GM21390 (cell line): Measurements from ENCODE around the gene MAPT.
"Not testable (repeated sequence)": the region's sequence is repeated elsewhere in the genome, so short reads cannot be mapped to it uniquely, and the experiment has no call there.

Source experiments
- ATAC-seq: cut with Tn5 transposase; IDR thresholded peaks from one replicate; pipeline ENCODE4 v1.9.1; 2021; ENCODE audit not compliant: unreplicated experiment

The MAPT gene

DNA sequence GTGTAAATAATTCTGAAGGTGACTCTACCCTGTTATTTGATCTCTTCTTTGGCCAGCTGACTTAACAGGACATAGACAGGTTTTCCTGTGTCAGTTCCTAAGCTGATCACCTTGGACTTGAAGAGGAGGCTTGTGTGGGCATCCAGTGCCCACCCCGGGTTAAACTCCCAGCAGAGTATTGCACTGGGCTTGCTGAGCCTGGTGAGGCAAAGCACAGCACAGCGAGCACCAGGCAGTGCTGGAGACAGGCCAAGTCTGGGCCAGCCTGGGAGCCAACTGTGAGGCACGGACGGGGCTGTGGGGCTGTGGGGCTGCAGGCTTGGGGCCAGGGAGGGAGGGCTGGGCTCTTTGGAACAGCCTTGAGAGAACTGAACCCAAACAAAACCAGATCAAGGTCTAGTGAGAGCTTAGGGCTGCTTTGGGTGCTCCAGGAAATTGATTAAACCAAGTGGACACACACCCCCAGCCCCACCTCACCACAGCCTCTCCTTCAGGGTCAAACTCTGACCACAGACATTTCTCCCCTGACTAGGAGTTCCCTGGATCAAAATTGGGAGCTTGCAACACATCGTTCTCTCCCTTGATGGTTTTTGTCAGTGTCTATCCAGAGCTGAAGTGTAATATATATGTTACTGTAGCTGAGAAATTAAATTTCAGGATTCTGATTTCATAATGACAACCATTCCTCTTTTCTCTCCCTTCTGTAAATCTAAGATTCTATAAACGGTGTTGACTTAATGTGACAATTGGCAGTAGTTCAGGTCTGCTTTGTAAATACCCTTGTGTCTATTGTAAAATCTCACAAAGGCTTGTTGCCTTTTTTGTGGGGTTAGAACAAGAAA, 109.8 kb downstream of the MAPT start:
- ATAC-seq = no peak

DNA sequence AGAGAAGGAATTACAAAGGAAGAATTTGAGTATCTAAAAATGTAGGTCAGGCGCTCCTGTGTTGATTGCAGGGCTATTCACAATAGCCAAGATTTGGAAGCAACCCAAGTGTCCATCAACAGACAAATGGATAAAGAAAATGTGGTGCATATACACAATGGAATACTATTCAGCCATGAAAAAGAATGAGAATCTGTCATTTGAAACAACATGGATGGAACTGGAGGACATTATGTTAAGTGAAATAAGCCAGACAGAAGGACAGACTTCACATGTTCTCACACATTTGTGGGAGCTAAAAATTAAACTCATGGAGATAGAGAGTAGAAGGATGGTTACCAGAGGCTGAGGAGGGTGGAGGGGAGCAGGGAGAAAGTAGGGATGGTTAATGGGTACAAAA, 111.7 kb downstream of the MAPT start:
- ATAC-seq = not testable (repeated sequence)

DNA sequence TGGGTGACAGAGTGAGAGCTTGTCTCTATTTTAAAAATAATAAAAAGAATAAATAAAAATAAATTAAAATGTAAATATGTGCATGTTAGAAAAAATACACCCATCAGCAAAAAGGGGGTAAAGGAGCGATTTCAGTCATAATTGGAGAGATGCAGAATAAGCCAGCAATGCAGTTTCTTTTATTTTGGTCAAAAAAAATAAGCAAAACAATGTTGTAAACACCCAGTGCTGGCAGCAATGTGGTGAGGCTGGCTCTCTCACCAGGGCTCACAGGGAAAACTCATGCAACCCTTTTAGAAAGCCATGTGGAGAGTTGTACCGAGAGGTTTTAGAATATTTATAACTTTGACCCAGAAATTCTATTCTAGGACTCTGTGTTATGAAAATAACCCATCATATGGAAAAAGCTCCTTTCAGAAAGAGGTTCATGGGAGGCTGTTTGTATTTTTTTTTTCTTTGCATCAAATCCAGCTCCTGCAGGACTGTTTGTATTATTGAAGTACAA, 113.2 kb downstream of the MAPT start:
- ATAC-seq = no peak

GRCh38 chr17:46008591-46008990, 114.2 kb downstream of the MAPT start:
- no peak for ATAC-seq

DNA sequence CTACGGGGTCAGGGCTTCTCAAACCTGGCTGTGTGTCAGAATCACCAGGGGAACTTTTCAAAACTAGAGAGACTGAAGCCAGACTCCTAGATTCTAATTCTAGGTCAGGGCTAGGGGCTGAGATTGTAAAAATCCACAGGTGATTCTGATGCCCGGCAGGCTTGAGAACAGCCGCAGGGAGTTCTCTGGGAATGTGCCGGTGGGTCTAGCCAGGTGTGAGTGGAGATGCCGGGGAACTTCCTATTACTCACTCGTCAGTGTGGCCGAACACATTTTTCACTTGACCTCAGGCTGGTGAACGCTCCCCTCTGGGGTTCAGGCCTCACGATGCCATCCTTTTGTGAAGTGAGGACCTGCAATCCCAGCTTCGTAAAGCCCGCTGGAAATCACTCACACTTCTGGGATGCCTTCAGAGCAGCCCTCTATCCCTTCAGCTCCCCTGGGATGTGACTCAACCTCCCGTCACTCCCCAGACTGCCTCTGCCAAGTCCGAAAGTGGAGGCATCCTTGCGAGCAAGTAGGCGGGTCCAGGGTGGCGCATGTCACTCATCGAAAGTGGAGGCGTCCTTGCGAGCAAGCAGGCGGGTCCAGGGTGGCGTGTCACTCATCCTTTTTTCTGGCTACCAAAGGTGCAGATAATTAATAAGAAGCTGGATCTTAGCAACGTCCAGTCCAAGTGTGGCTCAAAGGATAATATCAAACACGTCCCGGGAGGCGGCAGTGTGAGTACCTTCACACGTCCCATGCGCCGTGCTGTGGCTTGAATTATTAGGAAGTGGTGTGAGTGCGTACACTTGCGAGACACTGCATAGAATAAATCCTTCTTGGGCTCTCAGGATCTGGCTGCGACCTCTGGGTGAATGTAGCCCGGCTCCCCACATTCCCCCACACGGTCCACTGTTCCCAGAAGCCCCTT, 115.6 kb downstream of the MAPT start:
- ATAC-seq = no peak

DNA sequence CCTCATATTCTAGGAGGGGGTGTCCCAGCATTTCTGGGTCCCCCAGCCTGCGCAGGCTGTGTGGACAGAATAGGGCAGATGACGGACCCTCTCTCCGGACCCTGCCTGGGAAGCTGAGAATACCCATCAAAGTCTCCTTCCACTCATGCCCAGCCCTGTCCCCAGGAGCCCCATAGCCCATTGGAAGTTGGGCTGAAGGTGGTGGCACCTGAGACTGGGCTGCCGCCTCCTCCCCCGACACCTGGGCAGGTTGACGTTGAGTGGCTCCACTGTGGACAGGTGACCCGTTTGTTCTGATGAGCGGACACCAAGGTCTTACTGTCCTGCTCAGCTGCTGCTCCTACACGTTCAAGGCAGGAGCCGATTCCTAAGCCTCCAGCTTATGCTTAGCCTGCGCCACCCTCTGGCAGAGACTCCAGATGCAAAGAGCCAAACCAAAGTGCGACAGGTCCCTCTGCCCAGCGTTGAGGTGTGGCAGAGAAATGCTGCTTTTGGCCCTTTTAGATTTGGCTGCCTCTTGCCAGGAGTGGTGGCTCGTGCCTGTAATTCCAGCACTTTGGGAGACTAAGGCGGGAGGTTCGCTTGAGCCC, 116.3 kb downstream of the MAPT start:
- ATAC-seq = no peak

DNA sequence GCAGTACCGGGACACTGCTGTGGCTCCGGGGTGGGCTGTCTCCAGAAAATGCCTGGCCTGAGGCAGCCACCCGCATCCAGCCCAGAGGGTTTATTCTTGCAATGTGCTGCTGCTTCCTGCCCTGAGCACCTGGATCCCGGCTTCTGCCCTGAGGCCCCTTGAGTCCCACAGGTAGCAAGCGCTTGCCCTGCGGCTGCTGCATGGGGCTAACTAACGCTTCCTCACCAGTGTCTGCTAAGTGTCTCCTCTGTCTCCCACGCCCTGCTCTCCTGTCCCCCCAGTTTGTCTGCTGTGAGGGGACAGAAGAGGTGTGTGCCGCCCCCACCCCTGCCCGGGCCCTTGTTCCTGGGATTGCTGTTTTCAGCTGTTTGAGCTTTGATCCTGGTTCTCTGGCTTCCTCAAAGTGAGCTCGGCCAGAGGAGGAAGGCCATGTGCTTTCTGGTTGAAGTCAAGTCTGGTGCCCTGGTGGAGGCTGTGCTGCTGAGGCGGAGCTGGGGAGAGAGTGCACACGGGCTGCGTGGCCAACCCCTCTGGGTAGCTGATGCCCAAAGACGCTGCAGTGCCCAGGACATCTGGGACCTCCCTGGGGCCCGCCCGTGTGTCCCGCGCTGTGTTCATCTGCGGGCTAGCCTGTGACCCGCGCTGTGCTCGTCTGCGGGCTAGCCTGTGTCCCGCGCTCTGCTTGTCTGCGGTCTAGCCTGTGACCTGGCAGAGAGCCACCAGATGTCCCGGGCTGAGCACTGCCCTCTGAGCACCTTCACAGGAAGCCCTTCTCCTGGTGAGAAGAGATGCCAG, 117.6 kb downstream of the MAPT start:
- ATAC-seq = no peak

GRCh38 chr17:46012506-46013079, 118.2 kb downstream of the MAPT start:
- no peak for ATAC-seq

DNA sequence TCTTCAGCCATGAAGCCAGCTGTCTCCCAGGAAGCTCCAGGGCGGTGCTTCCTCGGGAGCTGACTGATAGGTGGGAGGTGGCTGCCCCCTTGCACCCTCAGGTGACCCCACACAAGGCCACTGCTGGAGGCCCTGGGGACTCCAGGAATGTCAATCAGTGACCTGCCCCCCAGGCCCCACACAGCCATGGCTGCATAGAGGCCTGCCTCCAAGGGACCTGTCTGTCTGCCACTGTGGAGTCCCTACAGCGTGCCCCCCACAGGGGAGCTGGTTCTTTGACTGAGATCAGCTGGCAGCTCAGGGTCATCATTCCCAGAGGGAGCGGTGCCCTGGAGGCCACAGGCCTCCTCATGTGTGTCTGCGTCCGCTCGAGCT, 118.8 kb downstream of the MAPT start:
- ATAC-seq = no peak

DNA sequence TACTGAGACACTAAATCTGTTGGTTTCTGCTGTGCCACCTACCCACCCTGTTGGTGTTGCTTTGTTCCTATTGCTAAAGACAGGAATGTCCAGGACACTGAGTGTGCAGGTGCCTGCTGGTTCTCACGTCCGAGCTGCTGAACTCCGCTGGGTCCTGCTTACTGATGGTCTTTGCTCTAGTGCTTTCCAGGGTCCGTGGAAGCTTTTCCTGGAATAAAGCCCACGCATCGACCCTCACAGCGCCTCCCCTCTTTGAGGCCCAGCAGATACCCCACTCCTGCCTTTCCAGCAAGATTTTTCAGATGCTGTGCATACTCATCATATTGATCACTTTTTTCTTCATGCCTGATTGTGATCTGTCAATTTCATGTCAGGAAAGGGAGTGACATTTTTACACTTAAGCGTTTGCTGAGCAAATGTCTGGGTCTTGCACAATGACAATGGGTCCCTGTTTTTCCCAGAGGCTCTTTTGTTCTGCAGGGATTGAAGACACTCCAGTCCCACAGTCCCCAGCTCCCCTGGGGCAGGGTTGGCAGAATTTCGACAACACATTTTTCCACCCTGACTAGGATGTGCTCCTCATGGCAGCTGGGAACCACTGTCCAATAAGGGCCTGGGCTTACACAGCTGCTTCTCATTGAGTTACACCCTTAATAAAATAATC, 119.3 kb downstream of the MAPT start:
- no peak for ATAC-seq

DNA sequence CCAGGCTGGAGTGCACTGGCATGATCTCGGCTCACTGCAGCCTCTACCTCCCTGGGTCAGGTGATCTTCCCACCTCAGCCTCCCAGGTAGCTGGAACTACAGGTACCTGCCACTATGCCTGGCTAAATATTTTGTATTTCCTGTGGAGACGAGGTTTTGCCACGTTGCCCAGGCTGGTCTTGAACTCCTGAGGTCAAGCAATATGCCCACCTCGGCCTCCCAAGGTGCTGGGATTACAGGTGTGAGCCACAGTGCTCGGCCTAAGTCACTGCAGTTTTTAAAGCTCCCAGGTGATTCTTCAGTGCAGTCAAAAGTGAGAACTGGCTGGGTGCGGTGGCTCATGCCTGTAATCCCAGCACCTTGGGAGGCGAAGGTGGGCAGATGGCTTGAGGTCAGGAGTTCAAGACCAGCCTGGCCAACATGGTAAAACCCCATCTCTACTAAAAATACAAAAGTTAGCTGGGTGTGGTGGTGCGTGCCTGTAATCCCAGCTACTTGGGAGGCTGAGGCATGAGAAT, 125.1 kb downstream of the MAPT start:
- ATAC-seq = not testable (repeated sequence)

- ATAC-seq = no peak
Observed at GRCh38 chr17:46020023-46020761, 125.8 kb downstream of the MAPT start.

DNA sequence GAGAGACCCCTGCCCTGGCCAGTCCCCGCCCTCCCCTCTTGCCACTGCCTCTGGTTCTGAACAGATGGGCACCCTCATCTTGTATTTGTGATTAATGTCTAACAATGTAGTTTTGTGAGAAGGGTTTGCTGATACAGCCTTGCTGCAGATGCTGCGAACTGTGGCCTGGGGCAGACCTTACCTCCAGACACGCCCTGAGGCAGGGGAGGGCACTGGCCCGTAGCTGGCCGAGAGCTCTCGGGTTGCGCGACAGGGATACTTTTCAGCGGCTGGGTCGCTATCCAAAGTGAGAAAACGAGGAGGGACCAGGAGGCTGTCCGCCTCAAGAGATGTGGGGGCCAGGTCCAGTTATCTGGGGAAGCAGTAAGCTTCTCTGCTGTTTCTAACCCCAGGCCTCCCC, 126.6 kb downstream of the MAPT start:
- ATAC-seq = no peak

- not testable (repeated sequence) for ATAC-seq
Observed at GRCh38 chr17:46023366-46023765, 129.0 kb downstream of the MAPT start.

DNA sequence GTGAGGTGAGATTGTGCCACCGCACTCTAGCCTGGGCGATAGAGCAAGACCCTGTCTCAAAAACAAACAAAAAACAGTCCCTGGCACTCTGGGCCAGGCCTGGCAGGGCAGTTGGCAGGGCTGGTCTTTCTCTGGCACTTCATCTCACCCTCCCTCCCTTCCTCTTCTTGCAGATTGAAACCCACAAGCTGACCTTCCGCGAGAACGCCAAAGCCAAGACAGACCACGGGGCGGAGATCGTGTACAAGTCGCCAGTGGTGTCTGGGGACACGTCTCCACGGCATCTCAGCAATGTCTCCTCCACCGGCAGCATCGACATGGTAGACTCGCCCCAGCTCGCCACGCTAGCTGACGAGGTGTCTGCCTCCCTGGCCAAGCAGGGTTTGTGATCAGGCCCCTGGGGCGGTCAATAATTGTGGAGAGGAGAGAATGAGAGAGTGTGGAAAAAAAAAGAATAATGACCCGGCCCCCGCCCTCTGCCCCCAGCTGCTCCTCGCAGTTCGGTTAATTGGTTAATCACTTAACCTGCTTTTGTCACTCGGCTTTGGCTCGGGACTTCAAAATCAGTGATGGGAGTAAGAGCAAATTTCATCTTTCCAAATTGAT, 129.5 kb downstream of the MAPT start:
- no peak for ATAC-seq

- ATAC-seq = no peak
Observed at GRCh38 chr17:46024590-46024989, 130.2 kb downstream of the MAPT start.

DNA sequence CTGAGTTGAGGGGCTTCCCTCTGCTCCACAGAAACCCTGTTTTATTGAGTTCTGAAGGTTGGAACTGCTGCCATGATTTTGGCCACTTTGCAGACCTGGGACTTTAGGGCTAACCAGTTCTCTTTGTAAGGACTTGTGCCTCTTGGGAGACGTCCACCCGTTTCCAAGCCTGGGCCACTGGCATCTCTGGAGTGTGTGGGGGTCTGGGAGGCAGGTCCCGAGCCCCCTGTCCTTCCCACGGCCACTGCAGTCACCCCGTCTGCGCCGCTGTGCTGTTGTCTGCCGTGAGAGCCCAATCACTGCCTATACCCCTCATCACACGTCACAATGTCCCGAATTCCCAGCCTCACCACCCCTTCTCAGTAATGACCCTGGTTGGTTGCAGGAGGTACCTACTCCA, 130.7 kb downstream of the MAPT start:
- no peak for ATAC-seq

GRCh38 chr17:46025510-46026165, 131.3 kb downstream of the MAPT start:
- ATAC-seq = no peak
